Glutamatergic neuron (in vitro differentiated cells): ENCODE measurements around the gene DCAF16. TPM values are rescaled to one million over a fixed set of nuclear protein-coding genes. Genes with fewer than 3 reads are reported as not detected.

Experiments used
- DNase-seq: peaks from one replicate; pipeline ENCODE4 v3.0.0; 2022
- H3K27ac Mint-ChIP-seq: one replicate; pipeline ENCODE4 v1.8.0; 2020; ENCODE audit warnings: mild to moderate bottlenecking, mixed read lengths, inconsistent platforms; ENCODE audit not compliant: unreplicated experiment
- H3K27me3 Mint-ChIP-seq: one replicate; pipeline ENCODE4 v1.8.0; 2020; ENCODE audit warnings: mild to moderate bottlenecking, moderate library complexity, mixed read lengths, inconsistent platforms; ENCODE audit not compliant: unreplicated experiment
- H3K36me3 Mint-ChIP-seq: one replicate; pipeline ENCODE4 v1.8.0; 2020; ENCODE audit warnings: mild to moderate bottlenecking, mixed read lengths, inconsistent platforms; ENCODE audit not compliant: unreplicated experiment
- H3K4me1 Mint-ChIP-seq: one replicate; pipeline ENCODE4 v1.8.0; 2020; ENCODE audit warnings: mild to moderate bottlenecking, low read depth, mixed read lengths, inconsistent platforms; ENCODE audit not compliant: unreplicated experiment
- H3K4me3 Mint-ChIP-seq: one replicate; pipeline ENCODE4 v1.8.0; 2020; ENCODE audit warnings: mild to moderate bottlenecking, mixed read lengths, inconsistent platforms; ENCODE audit not compliant: unreplicated experiment
- H3K9me3 Mint-ChIP-seq: one replicate; pipeline ENCODE4 v1.8.0; 2020; ENCODE audit warnings: mild to moderate bottlenecking, moderate library complexity, mixed read lengths, inconsistent platforms; ENCODE audit not compliant: unreplicated experiment
- total RNA-seq: library from RNA; stranded (reverse); fragmentation: NEBNext Ultra II Directional; extraction: Animal tissue kit (Norgen Biotek cat#: 25700); gene quantifications from one replicate; pipeline ENCODE4 v1.2.1, GENCODE V29; 2021; ENCODE audit not compliant: unreplicated experiment
- TF ChIP-seq, protein P1 (sequence below): fragments of 200-600 bp; sonication (generic); IDR thresholded peaks from one replicate; pipeline ENCODE4 v1.5.0; 2021; ENCODE audit not compliant: partially characterized antibody, unreplicated experiment

The DCAF16 gene
- total RNA-seq, 1 donor from 2014 or later: 39.5 TPM

DNA sequence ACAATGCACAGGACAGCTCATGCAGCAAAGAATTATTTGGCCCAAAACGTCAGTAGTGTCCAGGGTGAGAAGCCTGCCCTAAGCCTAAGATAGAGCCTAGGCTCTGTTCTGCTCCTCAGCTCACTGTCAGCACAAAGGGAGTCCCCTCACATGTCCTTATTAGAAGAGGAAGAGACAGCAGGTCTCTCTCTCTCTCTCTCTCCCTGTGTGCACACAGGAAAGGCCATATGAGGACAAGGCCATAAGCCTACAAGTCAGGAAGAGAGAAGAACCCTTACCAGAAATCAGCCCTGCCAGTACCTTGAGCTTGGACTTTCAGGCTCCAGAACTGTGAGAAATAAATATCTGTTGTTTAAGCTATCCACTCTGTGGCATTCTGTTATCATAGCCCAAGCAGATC lies 49.5 kb downstream of the DCAF16 start:
- Mint-ChIP-seq H3K4me3 (no peak overlapping the region), H3K4me1 (peaks cover 13% of the 10 kb centered on the region), H3K27ac (no peak overlapping the region), H3K27me3 (peaks cover 2% of the 10 kb centered on the region), H3K9me3 (peaks cover 6% of the 10 kb centered on the region), H3K36me3 (no peaks in the 10 kb centered on the region)
- TF ChIP-seq, protein P1, sequence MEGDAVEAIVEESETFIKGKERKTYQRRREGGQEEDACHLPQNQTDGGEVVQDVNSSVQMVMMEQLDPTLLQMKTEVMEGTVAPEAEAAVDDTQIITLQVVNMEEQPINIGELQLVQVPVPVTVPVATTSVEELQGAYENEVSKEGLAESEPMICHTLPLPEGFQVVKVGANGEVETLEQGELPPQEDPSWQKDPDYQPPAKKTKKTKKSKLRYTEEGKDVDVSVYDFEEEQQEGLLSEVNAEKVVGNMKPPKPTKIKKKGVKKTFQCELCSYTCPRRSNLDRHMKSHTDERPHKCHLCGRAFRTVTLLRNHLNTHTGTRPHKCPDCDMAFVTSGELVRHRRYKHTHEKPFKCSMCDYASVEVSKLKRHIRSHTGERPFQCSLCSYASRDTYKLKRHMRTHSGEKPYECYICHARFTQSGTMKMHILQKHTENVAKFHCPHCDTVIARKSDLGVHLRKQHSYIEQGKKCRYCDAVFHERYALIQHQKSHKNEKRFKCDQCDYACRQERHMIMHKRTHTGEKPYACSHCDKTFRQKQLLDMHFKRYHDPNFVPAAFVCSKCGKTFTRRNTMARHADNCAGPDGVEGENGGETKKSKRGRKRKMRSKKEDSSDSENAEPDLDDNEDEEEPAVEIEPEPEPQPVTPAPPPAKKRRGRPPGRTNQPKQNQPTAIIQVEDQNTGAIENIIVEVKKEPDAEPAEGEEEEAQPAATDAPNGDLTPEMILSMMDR: no peak
- DNase-seq: no peak

DNA sequence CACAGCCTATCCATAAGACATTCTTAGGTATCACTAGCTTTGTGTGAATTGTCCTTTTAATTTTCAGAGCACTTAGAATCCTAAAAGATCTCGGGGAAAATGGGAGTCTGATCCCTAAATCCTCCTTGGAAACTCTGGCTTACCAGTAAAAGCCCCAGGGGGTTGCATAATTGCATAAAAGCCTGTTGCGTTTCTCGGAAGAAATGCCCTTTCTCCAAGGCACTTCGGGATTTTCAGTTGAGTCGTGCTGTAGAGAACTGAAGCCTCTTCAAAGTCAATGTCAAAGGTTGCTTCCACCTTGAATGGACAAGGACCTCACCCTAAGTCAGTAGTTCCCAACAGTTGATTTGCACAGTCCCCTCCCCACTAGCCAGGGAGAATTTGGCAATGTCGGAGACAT lies 49.9 kb downstream of the DCAF16 start:
- TF ChIP-seq, protein P1: no peak
- DNase-seq: no peak
- no peaks in the 10 kb centered on the region for H3K36me3 Mint-ChIP-seq
- H3K9me3 Mint-ChIP-seq: peaks cover 6% of the 10 kb centered on the region
- no peak overlapping the region for H3K4me3 Mint-ChIP-seq
- H3K27me3 Mint-ChIP-seq: peaks cover 2% of the 10 kb centered on the region
- peaks cover 13% of the 10 kb centered on the region for H3K4me1 Mint-ChIP-seq
- no peak overlapping the region for H3K27ac Mint-ChIP-seq

DNA sequence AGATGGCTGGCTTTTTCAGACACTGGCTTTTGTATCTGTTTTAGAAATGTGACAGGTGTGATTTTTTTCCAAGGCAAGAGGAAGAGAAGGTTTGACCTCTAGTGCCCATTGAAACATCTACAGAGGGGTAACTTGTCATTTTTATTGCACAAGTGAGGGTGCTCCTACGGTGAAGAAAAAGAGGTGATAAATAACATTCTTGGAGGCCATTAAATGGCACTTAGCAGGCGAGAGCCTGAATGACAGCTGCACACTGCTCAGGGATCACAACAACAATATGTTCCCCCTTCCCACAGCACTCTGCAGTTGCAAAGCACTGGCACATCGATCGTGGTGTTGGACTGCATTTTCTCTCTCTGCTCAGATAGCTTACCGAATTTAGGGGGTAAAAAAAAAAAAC lies 52.1 kb downstream of the DCAF16 start:
- TF ChIP-seq, protein P1: no peak
- Mint-ChIP-seq H3K4me3 (peak overlapping the region; percentile 32), H3K9me3 (peaks cover 2% of the 10 kb centered on the region), H3K27ac (peak overlapping the region; percentile 82), H3K36me3 (no peaks in the 10 kb centered on the region), H3K4me1 (peaks cover 13% of the 10 kb centered on the region), H3K27me3 (peaks cover 2% of the 10 kb centered on the region)
- peak; percentile 28 for DNase-seq

DNA sequence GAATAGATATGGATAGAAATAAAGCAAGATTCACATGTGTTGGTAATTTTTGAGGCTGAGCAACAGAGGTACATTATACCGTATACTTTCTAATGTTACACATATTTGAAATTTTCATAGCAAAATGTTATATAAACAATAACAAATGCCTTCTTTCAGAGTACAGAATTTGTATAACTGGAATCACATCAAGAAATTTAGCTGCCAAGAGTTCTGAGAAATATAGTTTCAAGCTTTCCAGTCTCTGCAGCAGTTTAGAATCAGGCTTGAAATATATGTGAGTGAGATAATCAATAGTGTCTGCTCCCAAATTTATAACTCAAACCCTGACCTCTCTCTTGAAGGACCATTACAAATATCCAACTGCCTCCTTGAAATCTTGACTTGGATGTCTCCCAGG lies 52.9 kb downstream of the DCAF16 start:
- peaks cover 2% of the 10 kb centered on the region for H3K9me3 Mint-ChIP-seq
- no peaks in the 10 kb centered on the region for H3K36me3 Mint-ChIP-seq
- peaks cover 2% of the 10 kb centered on the region for H3K27me3 Mint-ChIP-seq
- H3K4me1 Mint-ChIP-seq: peaks cover 13% of the 10 kb centered on the region
- DNase-seq: no peak
- TF ChIP-seq, protein P1: no peak
- no peak overlapping the region for H3K4me3 Mint-ChIP-seq
- no peak overlapping the region for H3K27ac Mint-ChIP-seq

DNA sequence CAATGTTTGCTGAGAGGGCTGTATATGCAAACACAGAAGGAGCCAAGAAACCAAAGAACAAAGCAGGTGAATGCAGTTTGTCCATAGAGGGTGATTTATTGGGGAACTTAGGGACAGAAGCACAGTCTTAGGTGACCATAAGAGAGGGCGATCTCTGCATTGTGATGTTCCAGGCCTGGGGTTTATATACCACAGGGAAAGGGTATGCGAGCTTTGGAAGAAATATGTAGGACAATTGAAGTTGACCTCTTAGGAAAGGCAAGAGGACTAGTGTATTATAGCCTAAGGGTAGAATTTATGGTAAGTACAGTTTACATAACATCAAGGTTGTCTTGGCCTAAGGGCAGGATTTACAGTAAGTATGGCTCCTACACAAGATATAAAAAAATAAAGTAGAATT lies 56.9 kb downstream of the DCAF16 start:
- TF ChIP-seq, protein P1: no peak
- Mint-ChIP-seq H3K9me3 (no peaks in the 10 kb centered on the region), H3K27me3 (peaks cover 1% of the 10 kb centered on the region), H3K4me3 (no peak overlapping the region), H3K27ac (no peak overlapping the region), H3K36me3 (no peaks in the 10 kb centered on the region), H3K4me1 (peaks cover 4% of the 10 kb centered on the region)
- no peak for DNase-seq

Other genes with a start within 250 kb of the DCAF16 start
- 24.9 TPM for gene LAP3, start 233.6 kb downstream of the DCAF16 start, total RNA-seq
- gene MED28, start 196.1 kb downstream of the DCAF16 start, total RNA-seq: 60.9 TPM
- gene FAM184B, start 29.1 kb downstream of the DCAF16 start, total RNA-seq: not detected
- 6.0 TPM for gene NCAPG, start 222 bp upstream of the DCAF16 start, total RNA-seq
- gene LCORL, start 211.0 kb upstream of the DCAF16 start, total RNA-seq: 30.8 TPM